ENCODE data around the gene C10orf67.
"Not testable (repeated sequence)": the region's sequence is repeated elsewhere in the genome, so short reads cannot be mapped to it uniquely, and the experiment has no call there.

C10orf67 gene

DNA sequence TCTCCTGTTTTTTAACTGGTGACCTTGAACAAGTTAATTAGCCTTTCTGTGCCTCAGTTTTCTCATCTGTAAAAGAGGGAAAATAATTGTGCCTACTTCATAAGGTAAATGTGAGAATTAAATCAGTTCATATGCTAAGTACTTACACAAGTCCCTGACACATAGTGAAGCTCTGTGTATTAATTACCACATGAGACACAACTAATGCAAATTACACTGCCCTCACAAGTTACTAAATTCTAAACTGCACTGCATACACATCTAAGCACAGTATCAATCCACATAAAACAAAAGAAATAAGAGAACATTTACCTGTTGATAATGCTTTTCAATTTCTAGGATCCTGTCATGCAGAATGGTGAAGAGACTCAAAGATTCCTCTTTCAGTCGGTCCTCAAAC, 22.5 kb downstream of the C10orf67 start:
- no peak for DNase-seq (ENCODE audit: low spot score)

DNA sequence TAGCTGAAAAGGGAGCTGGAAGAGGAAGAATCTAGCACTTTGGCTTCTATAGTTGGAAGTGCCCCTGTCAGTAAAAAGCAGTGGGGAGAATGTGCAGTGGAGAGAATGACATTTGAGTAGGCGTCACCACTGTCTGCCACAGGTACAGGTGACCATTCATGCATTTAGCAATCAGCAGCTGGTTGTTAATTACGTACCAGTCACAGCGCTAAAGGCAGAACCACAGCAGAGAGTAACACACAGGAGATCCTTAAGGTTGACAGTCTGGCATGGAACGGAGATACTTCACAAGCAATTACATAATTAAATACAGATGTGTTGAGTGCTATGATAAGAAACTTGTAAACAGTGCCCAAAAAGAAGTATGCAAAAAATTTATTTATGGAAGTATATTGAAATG, 24.8 kb downstream of the C10orf67 start:
- no peak for DNase-seq (ENCODE audit: low spot score)

DNA sequence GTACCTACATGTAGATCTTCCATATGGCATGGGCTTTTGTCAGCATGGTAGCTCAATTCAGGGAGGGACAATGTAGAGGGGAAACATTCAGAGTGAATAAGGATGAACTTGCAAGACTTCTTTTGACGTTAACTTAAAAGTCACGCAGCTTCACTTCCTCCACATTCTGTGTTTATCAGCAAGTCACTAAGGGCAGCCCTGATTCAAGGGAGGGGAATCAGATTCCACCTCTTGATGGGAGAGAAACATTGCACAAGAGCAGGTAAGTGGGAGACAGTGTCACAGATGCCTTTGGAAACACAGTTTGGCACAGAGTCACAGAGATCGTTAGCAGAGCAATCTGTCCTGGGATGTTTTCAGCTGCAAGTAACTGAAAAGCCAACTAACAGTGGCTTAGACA, 26.2 kb downstream of the C10orf67 start:
- no peak for DNase-seq (ENCODE audit: low spot score)

DNA sequence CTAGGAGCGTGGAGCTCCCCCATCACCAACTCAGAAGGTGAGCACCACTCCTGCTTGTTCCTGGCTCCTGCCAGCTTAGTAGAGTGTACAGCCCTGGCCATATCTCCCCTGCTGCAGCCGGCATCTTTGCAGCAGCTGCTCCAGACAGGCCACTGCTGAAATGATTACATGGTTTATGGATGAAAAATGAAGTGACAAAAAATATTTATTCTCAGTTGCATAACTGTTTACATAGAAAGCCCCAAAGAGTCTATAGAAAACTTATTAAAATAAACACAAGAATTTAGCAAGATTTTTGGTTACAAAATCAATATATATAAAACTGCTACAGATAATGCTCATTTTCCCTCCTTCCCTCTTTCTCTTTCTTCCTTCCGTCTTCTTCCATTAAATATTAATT, 27.2 kb downstream of the C10orf67 start:
- no peak for DNase-seq (ENCODE audit: low spot score)

DNA sequence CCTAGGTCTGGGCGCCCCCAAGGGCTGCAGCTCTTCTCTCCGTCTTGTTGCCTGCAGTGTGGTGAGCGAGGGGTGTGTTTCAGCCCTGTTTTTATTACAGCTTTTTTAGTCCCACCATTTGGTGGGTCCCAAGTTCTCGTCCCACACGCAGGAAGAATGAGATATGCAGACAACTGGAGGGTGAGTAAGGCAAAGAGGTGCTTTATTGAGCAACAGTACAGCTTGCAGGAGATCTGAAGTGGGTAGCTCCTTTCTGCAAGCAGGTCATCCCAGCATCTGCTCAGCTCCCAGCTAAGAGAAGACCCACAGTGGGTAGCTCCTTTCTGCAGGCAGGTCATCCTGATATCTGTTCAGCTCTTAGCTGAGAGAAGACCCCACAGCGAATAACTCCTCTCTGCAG, 28.2 kb downstream of the C10orf67 start:
- no peak for DNase-seq (ENCODE audit: low spot score)

DNA sequence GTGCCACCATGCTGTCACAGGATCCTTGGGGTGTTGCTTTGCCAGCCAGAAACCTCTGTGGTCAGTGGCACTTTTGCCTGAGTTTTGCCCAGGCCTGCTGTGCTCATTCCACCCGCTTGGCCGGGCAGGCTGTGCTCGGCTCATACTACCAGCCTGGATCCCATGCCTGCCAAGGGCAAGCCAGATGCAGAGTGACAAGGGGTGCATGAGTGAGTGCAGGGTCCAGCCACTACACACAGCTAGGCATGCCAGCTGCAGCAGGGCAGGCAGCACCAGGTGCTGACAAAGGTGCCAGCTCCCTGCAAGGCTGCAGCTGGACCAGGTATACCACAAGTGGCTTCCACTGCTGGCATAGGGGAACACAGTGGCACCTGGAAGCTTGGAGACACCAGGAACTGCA, 28.6 kb downstream of the C10orf67 start:
- DNase-seq (ENCODE audit: low spot score): no peak

DNA sequence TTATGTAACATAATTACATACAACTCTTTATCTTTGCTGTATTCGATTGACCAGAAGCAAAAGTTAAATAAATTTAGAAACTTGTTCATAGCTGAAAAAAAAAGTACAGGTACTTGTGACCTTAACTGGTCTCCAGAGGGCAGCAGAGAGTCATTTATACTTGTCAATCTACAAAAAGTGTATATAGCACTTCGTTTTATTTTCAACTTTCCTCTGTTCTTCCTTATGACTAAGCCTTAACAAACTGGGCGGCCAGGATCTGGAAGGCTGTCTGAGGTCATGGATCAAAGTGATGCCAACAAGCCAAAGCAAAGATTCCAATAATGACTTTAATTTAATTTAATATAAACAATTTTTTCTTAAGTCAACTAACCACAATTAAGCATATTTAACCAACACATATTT, 29.8 kb downstream of the C10orf67 start:
- peak; percentile 50 for DNase-seq (ENCODE audit: low spot score)

DNA sequence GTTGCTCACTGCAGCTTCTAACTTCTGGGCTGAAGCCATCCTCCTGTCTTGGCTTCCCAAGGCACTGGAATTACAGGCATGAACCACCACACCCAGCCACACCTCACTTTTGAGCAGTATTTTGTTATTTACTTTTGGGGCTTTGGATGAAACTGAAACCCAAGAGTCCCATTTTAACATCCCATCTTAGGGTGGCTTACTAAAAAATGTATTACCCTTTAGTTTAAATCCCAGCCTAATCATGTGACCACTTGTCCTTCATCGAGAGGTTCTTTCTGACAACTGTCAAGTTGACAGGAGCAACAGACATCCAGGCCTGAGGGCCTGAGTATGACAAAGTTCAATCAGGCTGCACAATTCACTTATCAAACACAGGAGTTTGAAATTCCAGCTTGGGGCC, 33.6 kb downstream of the C10orf67 start:
- DNase-seq (ENCODE audit: low spot score): no peak

DNA sequence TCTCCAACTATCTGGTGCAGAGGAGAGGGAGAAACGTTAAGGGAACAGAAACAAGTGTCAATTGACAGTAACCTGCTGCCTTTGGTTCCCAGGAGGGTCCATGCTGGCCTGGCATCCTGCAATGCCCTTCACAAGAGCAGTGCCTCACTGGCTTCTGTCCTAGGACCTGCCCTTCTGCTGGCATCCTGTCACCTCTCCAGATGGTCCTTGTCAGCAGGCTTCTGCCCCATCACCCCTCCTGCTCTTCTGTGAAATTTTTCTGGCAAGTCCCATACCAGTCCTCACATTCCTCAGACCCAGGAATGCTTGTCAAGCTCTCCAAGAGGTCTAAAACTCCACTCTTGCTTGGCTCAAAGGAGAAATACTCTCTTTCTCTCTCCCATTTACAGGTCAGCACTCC, 34.2 kb downstream of the C10orf67 start:
- DNase-seq (ENCODE audit: low spot score): no peak

DNA sequence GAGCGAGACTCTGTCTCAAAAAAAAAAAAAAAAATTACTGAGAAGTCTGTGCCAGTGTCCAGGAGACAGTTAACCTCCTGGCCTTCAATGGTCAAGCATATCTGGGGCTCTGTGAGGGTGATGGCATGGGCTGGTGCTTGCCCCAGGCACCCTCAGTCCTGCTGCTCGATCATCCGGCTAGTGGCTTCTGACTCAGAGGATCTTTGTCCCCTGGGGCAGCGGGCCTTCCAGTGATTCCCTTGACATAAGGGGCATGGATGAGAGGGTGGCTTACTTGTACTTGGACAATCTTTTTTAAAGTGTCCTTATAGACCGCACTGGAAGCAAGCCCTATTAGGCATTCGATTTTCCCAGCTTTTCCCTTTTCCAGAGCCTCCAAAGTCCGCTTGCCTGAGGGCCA, 44.6 kb downstream of the C10orf67 start:
- not testable (repeated sequence) for DNase-seq (ENCODE audit: low spot score)

DNA sequence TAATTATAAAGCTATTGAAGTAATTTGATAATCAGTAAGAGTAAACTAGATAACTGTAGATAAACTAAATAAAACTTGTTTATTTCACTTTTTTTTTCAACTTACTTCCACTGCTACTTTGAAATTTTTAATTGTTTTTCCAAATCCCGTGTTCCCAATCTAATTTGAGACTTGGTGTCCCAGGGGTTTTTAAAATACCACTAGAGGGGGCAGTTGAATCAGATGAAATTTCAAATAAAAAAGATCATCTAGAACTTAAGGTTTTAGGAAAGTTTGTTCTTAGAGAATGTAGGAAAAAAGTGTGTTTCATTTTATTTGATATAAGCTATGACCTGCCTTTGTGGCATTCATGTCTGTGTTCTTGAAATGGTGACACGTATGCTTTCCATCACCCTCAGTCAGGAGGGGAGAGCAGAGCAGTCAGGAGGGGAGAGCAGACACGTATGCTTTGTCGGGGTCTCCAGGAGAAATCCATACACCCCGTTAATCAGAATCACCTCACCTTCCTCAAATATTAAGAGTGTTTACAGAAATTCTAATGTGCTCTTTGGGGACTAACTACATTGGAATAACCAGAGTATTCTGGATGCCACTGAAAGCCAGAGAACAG, 49.9 kb downstream of the C10orf67 start:
- DNase-seq (ENCODE audit: low spot score): no peak

DNA sequence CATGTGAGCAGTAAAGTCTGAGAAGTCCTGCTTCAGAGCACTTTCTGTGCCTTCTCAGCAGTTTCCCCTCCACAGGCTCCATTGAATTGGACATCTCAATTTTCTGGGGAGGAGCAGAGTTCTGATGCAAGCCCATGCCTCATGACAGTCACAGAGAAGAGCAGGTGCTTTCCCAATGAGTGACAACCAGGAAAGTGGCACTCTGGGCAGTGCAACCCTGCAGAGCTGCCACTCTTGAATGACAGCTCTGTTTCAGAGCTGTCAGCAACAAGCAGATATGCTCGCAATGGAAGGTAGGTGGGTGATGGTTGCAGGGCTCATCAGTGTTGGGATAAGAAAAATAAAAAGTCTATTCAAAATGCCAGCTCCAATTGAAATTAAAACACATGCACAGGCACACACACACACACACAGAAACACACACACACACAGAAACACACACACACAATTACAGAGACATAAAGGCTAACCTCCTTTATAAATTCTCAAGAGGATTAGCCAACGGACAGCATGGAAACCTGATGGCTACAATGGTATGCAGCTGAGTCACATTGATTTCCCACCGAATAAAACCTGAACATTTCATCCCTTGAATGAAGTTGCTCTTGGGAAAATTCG, 50.5 kb downstream of the C10orf67 start:
- no peak for DNase-seq (ENCODE audit: low spot score)

DNA sequence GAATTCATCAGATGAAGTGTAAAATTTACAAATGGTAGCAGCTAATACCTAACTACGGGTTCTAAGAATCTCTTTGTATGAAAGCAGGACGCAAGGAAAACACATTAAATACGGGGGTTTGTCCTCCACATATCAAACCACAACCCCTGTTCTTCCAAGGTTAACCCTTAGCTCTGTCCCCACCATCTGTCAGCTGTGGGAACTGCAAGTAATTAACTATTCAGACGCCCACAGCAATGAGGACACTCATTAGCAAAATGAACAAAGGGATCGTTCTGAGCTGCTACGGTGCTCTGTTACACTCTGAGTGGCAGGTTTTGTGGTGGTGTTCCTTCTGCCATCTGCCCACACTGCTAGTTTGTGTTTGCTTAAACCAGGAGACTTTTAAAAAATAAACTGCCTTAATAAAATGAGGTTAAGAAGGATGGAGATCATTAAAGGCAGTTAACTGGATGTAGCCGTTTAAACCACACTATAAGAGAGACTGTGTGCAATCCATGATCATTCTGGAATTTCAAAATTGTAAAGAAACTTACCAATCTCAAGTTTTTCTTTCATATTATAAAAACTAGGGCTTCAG, 51.4 kb downstream of the C10orf67 start:
- DNase-seq (ENCODE audit: low spot score): peak; percentile 14

DNA sequence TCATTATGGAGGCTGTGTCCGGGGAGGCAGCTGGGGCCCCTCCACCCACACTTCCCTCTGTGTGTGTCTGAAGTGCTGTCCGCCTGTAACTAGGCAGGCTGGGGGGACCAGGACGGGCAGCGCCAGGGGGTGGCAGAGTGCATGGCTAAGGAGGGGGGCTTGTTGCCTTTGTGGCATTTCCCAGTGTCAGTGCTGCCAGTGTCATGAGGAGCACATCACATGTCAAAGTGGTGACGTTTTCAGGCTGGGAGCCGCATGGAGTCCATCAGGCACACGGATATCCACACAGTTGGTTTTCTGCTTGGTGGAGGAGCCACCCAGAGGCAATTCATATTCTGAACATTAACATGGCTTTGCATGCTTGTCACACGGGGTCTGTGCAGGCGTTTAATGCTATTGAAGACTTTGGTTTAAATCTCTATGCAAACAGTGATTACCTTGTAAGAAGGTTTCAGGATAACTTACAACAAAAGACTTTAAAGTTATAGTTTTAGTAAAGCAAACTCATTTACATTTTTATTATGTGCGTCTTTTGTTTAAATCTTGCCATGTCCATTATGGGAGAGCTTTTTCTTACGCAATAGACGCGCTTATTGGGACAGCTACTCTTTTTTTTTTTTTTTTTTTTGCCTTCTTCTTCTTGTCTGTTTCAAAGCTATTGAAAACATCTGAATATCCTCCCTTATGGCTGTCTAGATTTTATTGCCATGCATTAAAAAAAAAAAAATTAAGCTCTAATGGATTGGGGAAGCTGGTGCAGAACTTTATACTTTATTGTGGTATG, 52.9 kb downstream of the C10orf67 start:
- no peak for DNase-seq (ENCODE audit: low spot score)

DNA sequence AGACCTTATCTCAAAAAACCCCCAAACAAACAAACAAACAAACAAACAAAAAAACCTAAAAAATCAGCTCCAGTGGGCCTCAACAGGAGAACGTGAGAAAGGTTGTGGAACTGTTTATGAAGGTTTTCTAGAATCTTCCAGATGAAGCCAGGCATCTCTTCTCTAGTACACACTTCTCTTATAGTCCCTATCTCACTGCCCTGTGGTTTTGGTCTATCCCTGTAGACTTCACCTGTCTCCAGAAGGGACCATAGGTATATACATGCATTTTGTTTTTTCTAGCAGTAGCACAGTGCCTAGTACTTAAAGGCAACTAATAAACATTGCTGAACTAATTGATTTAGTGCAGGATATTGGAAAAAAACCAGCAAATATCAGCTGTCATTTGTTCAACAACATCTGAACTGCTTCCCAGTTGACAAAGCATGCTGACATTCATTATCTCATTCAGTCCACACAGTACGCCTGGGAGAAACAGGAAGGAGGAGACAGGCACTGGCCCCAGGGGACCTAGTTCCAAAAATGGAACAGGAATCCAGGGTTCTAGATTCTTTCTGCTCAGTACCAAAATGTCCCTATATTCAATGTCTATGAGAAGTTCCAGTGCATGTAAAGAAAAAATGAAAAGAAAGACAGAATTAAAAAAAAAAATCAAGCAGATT, 59.8 kb downstream of the C10orf67 start:
- no peak for DNase-seq (ENCODE audit: low spot score)

DNA sequence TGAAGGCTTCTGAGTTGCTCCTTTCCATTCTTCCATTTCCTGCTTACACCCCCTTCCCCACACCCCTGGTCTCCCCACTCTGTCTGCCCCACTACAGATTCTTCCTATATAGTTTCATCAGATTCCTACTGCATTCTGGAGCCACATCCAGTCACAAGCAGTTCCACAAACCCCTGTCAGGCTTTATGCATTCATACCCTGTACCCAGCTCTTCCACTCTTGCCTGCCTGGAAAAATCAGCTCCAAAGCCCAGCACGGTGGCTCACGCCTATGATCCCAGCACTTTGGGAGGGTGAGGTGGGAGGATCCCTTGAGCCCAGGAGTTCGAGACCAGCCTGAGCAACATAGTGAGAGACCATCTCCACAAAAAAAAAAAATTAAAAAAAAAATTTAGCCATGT, 60.4 kb downstream of the C10orf67 start:
- no peak for DNase-seq (ENCODE audit: low spot score)

DNA sequence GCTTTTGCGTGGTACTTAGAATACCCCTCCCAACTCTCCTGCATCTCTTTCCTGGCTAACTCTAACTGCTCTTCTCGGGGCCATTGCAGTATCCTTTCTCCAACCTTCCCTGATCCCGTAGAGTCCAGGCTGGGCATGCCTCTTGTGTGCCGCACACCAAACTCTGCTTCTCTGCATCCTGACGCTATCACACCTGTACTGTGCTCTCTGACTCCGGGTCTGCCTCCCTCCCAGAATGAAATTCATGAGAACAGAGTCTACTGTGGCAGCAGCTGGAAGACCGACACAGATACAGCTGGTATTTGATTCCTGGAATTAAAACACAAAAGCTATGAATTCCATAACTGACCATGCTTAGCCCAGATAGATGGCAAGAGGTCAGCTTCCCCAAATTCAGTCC, 60.9 kb downstream of the C10orf67 start:
- DNase-seq (ENCODE audit: low spot score): no peak

DNA sequence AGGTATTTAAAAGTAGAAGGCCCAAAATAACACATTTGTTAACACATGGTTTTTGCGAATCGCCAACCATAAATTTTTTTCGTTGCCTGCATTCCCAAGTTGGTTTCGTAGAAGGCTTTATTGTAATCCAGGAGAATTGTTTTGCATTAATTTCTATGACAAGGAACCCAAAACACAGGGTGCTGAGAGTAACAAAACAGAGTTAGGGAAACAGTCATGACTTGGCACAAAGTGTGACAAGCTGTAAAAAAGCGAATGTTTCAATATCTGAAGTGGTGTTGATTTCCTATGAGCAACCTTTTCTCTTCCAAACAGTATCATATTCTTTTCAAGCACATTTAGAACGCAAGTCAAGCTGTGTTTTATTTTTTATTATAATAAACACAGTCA, 63.6 kb downstream of the C10orf67 start:
- no peak for DNase-seq (ENCODE audit: low spot score)

DNA sequence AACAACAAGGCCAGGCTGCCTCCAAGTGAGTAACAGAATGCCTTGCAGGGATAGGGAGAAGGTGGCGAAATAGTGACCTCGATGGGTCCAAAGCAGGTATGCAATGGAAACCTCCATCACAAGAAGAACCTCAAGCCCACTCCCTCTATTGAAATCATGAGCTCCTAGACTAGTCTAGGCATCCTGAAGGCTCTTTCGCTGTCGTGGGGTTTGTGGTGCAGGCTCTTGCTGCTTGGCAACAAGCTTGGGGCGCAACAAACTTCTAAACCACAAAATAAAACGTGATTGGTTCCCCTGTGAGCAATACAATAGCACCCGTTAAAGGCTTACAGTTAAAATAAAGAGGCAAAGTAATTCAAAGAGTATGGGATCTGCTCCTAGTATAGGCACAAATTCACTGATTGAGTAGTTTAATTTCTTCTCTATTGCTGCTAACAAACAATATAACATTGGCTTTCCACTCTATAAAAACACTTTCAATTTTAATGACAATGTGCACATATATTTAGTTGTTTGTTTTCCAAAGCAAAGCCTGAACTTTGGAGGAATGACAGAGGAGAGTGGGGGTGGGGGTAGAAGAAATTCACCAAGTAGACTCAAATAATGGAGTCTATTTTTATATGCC, 64.1 kb downstream of the C10orf67 start:
- DNase-seq (ENCODE audit: low spot score): no peak

DNA sequence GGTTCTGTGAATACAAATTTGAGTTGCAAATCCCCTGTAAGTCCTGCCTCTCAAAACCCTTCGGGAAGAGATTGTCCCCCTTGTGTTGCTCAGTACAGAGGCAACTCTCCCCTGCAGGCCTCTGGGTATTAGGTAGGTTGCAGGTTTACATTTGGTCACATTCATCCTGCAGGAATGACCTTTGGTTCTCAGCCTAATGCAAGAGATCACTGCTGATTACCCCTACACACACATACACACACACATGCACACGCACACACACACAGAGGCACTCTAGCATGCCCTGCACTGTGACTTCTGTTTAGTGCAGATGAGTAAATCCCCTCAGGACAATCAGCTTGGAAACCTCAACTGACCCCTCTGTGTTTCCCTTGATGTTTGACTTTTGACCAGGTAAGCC, 69.2 kb downstream of the C10orf67 start:
- no peak for DNase-seq (ENCODE audit: low spot score)

DNA sequence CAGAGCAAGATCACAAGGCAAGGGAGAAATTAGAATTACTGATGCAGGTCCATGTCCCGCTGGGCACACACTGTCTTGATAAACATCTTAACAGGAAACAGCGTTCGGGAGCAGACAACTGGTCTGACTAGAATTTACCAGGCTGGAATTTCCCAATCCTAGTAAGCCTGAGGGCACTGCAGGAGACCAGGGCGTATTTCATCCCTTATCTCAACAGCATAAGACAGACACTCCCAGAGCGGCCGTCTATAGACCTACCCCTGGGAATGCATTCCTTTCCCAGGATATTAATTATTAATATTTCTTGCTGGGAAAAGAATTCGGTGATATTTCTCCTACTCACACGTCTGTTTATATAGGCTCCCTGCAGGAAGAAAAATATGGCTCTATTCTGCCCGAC, 70.4 kb downstream of the C10orf67 start:
- DNase-seq (ENCODE audit: low spot score): not testable (repeated sequence)

DNA sequence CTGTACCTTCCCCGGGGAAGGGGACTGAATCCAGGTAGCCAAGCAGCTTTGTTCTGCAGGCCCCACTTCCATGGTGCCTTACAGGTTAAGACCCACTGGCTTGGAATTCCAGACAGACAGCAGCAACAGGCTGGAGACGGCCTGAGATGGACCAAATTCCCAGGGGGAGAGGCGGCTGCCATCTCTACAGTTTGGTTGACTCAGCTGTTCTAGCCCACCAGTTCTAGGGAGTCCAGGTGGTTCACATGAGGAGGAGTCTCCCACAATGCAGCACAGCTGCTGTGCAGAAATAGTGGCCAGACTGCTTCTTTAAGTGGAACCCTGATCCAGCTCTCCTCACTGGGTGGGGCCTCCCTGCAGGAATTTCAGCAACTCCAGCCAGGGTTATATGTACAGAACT, 74.1 kb downstream of the C10orf67 start:
- DNase-seq (ENCODE audit: low spot score): no peak
